Measurements from ENCODE around the gene ABCA12.

ABCA12 gene

DNA sequence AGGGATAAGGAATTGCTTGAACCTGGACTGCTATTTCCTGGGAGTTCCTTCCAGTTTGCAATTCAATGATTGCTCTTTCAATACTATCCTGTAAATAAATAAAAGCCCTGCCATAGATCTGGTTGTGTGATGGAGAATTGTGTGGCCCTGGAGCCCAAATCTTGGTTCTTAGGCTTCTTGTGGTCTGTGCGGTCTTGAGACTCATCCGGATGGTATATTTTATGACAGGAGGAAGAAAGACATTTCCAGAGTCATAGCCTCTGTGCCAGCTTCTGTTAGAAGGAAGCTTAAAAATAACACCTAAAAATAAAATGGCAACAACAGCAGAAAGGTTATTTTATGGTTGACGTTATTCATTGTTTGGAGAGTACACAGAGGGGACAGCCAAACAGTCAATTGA is 137.7 kb downstream of the ABCA12 start:
- DNase-seq (ENCODE audit: low spot score): no peak
- TF ChIP-seq, protein P1, sequence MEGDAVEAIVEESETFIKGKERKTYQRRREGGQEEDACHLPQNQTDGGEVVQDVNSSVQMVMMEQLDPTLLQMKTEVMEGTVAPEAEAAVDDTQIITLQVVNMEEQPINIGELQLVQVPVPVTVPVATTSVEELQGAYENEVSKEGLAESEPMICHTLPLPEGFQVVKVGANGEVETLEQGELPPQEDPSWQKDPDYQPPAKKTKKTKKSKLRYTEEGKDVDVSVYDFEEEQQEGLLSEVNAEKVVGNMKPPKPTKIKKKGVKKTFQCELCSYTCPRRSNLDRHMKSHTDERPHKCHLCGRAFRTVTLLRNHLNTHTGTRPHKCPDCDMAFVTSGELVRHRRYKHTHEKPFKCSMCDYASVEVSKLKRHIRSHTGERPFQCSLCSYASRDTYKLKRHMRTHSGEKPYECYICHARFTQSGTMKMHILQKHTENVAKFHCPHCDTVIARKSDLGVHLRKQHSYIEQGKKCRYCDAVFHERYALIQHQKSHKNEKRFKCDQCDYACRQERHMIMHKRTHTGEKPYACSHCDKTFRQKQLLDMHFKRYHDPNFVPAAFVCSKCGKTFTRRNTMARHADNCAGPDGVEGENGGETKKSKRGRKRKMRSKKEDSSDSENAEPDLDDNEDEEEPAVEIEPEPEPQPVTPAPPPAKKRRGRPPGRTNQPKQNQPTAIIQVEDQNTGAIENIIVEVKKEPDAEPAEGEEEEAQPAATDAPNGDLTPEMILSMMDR (IDR thresholded peaks at IDR 0.05; ENCODE audit: extremely low read depth, insufficient read depth, missing control alignments): no peak
- in situ Hi-C loops (cut with MboI; ENCODE audit: low pct_unique_long_range_greater_than_20kb, low sequenced_read_pairs, unreplicated experiment): no loop called here

DNA sequence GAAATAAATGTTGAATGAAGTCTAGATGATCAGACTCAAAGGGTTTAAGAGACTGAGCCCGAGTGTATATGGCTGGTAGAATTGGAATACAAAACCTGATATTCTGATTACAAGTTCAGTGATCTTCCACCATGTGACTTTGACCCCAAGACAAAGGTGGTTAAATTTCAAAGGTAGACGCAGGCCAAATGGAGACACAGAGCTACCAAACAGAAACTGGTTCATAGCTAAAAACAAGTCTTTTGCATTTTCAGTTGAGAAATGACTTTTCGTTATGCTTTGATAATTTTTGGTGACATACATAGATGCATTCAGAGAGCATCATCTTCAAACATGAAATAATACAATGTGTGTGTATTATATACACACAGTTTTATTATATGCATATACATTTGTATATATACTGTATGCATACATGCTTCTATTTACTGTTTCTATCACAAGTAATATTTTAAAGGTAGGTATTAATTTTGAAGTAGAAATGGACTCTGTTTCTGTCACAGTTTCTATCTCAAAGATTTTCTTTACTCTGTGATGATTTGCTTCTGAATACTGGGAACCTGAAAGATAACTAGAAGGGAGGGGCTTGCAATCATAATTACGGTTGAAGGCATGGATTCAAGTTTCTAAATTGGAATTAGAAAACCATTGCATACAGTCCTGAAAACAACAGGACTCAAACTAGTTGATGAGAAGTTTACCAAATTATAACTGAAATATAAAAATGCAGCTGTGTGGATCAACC is 142.3 kb downstream of the ABCA12 start:
- peak; percentile 49 for DNase-seq (ENCODE audit: low spot score)
- in situ Hi-C loops (cut with MboI; ENCODE audit: low pct_unique_long_range_greater_than_20kb, low sequenced_read_pairs, unreplicated experiment): loop anchor here (25.0 kb wide), 1 partner anchor 1734 kb away; no protein-coding TSS in a partner anchor
- TF ChIP-seq, protein P1 (IDR thresholded peaks at IDR 0.05; ENCODE audit: extremely low read depth, insufficient read depth, missing control alignments): no peak

DNA sequence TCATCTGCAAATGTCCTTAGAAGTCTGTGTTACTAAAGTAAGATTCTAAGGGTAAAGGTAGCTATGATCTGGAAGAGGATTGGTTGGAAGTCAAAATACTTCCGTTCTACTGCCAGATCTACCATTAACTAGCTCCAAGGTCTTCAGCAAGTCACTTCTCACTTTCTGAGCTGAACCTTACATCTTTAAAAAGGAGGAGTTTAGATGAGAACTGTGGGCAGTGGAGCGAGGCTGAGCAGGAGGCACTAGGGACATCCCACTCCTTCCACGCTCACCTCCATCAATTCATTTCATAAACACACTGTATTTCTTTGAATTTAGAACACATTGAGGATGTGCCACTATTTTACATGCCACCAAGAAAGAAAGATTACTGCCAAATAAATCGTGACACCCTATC is 143.0 kb downstream of the ABCA12 start:
- TF ChIP-seq, protein P1 (IDR thresholded peaks at IDR 0.05; ENCODE audit: extremely low read depth, insufficient read depth, missing control alignments): no peak
- in situ Hi-C loops (cut with MboI; ENCODE audit: low pct_unique_long_range_greater_than_20kb, low sequenced_read_pairs, unreplicated experiment): loop anchor here (25.0 kb wide), 1 partner anchor 1733 kb away; no protein-coding TSS in a partner anchor
- no peak for DNase-seq (ENCODE audit: low spot score)

DNA sequence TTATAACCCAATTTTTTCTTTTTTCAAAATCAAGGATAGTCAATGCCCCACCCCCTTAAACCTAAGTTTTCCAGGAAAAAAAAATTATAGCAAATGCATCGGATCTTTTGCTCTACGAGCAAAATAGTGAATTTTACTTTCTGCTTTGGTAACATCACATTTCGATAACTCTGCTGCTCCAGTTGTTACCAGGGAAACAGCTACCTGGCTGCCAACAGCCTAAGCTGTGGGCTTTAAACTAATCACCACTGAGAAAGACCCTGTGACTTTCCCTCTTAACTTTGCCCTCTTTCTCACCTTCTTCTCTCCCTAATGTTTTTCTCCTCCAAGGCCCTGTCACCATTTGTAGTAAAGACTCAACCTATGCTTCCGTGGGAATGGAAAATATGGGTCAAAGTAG is 145.5 kb downstream of the ABCA12 start:
- TF ChIP-seq, protein P1 (IDR thresholded peaks at IDR 0.05; ENCODE audit: extremely low read depth, insufficient read depth, missing control alignments): no peak
- in situ Hi-C loops (cut with MboI; ENCODE audit: low pct_unique_long_range_greater_than_20kb, low sequenced_read_pairs, unreplicated experiment): loop anchor here (25.0 kb wide), 1 partner anchor 1731 kb away; no protein-coding TSS in a partner anchor
- no peak for DNase-seq (ENCODE audit: low spot score)

DNA sequence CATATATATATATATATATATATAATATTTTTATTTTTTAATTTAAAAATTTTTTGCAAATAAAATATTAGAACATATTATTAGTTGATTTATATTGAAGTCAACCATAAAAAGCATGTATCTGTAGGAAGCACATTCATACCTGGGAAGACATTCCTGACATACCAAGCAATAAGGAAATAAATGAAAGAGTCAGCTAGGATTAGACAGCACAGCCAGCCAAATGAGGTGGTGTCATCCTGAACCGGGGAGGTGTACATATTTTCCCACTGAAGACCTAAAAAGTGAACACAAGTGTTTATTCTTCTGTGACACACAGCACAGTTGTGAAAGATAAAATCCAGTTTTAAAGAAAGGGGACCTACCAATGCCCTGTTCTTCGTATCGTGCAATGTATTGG is 149.2 kb downstream of the ABCA12 start:
- TF ChIP-seq, protein P1 (IDR thresholded peaks at IDR 0.05; ENCODE audit: extremely low read depth, insufficient read depth, missing control alignments): no peak
- no peak for DNase-seq (ENCODE audit: low spot score)
- in situ Hi-C loops (cut with MboI; ENCODE audit: low pct_unique_long_range_greater_than_20kb, low sequenced_read_pairs, unreplicated experiment): loop anchor here (25.0 kb wide), 1 partner anchor 1727 kb away; no protein-coding TSS in a partner anchor

DNA sequence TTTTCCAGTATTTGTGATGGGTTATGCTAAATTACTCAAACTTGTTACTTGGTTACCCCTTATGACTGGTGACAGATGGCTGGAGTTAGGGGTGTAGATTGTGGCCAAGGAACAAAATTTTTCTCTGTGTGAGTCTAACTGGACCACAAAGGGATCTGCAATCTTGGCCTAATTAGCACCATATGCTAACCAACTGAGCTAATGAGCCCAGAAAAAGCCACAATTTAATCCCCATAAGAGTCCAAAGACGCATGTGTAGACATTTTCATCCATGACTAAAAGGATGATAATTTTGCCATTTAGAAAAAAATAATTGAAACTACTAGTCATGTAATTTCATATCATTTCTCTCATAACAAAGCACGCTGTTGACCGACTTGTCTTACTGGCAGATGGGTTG is 151.2 kb downstream of the ABCA12 start:
- in situ Hi-C loops (cut with MboI; ENCODE audit: low pct_unique_long_range_greater_than_20kb, low sequenced_read_pairs, unreplicated experiment): loop anchor here (25.0 kb wide), 1 partner anchor 1725 kb away; no protein-coding TSS in a partner anchor
- TF ChIP-seq, protein P1 (IDR thresholded peaks at IDR 0.05; ENCODE audit: extremely low read depth, insufficient read depth, missing control alignments): no peak
- DNase-seq (ENCODE audit: low spot score): no peak

Data from GM13977 (cell line).